Cardiac atrium fibroblast (primary cell): Measurements from ENCODE around the gene UGT1A1. TPM values are rescaled to one million over a fixed set of nuclear protein-coding genes. Genes with fewer than 3 reads are reported as not detected.

Source experiments
- total RNA-seq: library from RNA; depleted of rRNA; stranded (reverse); fragments of >200 nt; gene quantifications from 2 replicates; pipeline ENCODE4 v1.2.3, GENCODE V29; 2015

The UGT1A1 gene
- not detected in 2 replicates for total RNA-seq

DNA sequence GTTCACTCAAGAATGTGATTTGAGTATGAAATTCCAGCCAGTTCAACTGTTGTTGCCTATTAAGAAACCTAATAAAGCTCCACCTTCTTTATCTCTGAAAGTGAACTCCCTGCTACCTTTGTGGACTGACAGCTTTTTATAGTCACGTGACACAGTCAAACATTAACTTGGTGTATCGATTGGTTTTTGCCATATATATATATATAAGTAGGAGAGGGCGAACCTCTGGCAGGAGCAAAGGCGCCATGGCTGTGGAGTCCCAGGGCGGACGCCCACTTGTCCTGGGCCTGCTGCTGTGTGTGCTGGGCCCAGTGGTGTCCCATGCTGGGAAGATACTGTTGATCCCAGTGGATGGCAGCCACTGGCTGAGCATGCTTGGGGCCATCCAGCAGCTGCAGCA lies at the start of gene UGT1A1:
UGT1A1 (plus strand) TSS at position 228 of the 400 bp plus-strand sequence; CDS start at position 246, 18 bp downstream.

DNA sequence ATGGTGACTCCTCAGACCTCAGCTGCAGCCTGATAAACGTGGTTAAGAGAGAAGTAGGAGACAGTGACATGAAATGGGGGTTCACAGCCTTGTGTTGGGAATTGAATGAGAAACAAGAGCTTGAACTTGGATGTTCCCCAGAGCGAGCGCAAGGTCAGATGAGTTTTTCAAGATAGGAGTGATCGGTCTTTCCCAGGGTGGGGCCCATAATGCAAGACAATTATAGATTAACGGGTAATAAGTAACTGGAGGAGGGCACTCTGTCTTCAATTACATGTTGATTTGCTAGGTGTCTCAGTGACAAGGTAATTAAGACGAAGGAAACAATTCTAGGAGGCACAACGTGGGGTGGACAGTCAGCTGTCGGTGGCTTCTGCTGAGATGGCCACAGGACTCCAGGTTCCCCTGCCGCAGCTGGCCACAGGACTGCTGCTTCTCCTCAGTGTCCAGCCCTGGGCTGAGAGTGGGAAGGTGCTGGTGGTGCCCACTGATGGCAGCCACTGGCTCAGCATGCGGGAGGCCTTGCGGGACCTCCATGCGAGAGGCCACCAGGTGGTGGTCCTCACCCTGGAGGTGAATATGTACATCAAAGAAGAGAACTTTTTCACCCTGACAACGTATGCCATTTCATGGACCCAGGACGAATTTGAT lies 47.3 kb upstream of the UGT1A1 start, which contains the start of gene UGT1A5:
UGT1A5 (plus strand) TSS at position 297 of the 651 bp plus-strand sequence; CDS start at position 382, 85 bp downstream.

DNA sequence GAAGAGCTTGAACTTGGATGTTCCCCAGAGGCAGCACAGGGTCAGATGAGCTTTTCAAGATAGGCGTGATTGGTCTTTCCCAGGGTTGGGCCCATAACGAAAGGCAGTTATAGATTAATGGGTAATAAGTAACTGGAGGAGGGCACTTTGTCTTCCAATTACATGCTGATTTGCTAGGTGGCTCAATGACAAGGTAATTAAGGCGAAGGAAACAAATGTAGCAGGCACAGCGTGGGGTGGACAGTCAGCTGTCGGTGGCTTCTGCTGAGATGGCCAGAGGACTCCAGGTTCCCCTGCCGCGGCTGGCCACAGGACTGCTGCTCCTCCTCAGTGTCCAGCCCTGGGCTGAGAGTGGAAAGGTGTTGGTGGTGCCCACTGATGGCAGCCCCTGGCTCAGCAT lies 41.5 kb upstream of the UGT1A1 start, which contains the start of gene UGT1A4:
UGT1A4 (plus strand) TSS at position 185 of the 400 bp plus-strand sequence; CDS start at position 270, 85 bp downstream.

DNA sequence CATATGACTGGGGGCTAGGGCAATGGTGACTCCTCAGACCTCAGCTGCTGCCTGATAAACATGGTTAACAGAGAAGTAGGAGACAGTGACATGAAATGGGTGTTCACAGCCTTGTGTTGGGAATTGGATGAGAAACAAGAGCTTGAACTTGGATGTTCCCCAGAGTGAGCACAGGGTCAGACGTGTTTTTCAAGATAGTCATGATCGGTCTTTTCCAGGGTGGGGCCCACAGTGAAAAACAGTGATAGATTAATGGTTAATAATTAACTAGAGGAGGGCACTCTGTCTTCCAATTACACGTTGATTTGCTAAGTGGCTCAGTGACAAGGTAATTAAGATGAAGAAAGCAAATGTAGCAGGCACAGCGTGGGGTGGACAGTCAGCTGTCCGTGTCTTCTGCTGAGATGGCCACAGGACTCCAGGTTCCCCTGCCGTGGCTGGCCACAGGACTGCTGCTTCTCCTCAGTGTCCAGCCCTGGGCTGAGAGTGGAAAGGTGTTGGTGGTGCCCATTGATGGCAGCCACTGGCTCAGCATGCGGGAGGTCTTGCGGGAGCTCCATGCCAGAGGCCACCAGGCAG lies 31.3 kb upstream of the UGT1A1 start, which contains the start of gene UGT1A3:
UGT1A3 (plus strand) TSS at position 320 of the 579 bp plus-strand sequence; CDS start at position 405, 85 bp downstream.

DNA sequence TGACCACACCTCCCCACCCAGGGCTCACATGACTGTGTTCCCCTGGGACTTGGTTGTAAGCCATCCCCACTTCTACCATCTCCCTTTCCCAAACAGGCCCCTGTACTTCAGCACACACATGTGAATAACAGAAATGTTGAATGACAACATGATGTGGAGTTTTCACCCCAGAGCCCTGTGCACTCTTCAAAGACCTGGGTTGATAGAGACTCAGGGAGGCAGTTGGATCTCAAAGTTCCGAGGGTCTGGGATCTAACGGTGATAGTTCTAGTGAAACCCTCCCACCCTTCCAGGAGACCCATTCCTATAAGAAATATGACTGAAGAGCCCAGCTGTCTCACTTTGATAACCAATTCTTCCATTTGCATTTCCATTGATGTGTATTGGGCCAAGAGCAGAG lies 18.0 kb downstream of the UGT1A1 start, which contains the start of gene MROH2A:
MROH2A (plus strand) TSS at position 301 of the 400 bp plus-strand sequence. CDS start 1,029 bp downstream, outside the sequence.

Other genes starting within 250 kb of the UGT1A1 start
- 17.5 and 24.9 TPM in 2 replicates for gene USP40, start 193.5 kb upstream of the UGT1A1 start, total RNA-seq
- not detected in 2 replicates for gene UGT1A8, start 142.6 kb upstream of the UGT1A1 start, total RNA-seq
- not detected in 2 replicates for gene UGT1A10, start 123.8 kb upstream of the UGT1A1 start, total RNA-seq
- gene UGT1A9, start 88.4 kb upstream of the UGT1A1 start, total RNA-seq: not detected in 2 replicates
- gene UGT1A7, start 78.4 kb upstream of the UGT1A1 start, total RNA-seq: not detected in 2 replicates
- gene UGT1A6, start 67.4 kb upstream of the UGT1A1 start, total RNA-seq: not detected in 2 replicates
- not detected in 2 replicates for gene UGT1A5, start 47.4 kb upstream of the UGT1A1 start, total RNA-seq
- gene UGT1A4, start 41.5 kb upstream of the UGT1A1 start, total RNA-seq: not detected in 2 replicates
- not detected in 2 replicates for gene UGT1A3, start 31.2 kb upstream of the UGT1A1 start, total RNA-seq
- gene MROH2A, start 18.1 kb downstream of the UGT1A1 start, total RNA-seq: not detected in 2 replicates
- 6.3 and 21.2 TPM in 2 replicates for gene HJURP, start 94.3 kb downstream of the UGT1A1 start, total RNA-seq
- not detected in 2 replicates for gene TRPM8, start 157.1 kb downstream of the UGT1A1 start, total RNA-seq